ENCODE data around the gene PIK3AP1. TPM values are rescaled to one million over a fixed set of nuclear protein-coding genes. Genes with fewer than 3 reads are reported as not detected.
"Not testable (repeated sequence)": the region's sequence is repeated elsewhere in the genome, so short reads cannot be mapped to it uniquely, and the experiment has no call there.

The PIK3AP1 gene
- total RNA-seq, 1 donor from 2014 or later = 0.49 TPM

DNA sequence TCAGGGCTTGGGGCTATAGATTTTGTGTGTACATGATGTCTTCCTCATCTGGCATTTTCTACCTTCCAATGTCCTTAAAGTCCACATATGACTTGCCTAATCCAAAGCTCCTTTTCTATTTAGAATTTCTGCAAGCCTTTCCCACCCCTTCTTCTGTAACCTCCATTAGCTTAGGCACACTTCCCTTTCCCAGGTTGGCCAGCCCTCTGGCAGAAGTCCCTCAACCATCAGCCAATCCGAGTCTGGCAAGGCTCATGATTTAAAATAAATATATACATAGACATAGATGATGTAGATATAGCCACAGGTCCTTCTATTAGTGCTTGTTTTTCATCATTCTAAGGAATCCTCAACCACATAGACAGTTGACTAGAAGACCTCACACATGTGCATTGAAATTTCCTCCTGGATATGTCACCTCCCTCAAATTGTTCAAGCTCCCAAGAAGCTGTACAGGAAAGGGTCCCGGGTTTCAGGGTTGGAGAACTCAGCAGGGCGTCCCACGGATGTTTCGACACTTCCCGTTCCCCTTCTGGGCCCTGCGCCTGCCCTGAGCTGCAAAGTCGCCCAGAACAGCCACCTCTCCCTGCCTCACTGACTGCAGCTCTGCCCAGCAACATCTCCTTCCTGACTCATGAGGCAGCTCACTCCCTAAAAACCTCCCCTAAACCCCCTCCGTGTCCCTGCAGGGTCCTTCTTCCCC lies 20.4 kb upstream of the PIK3AP1 start:
- H3K4me3 Mint-ChIP-seq (ENCODE audit: unreplicated experiment) = no peak overlapping the region
- DNase-seq = no peak
- no peaks in the 10 kb centered on the region for H3K4me1 Mint-ChIP-seq (ENCODE audit: low read depth, unreplicated experiment)
- no peak overlapping the region for H3K27ac Mint-ChIP-seq (ENCODE audit: unreplicated experiment)
- H3K9me3 Mint-ChIP-seq (ENCODE audit: unreplicated experiment) = no peaks in the 10 kb centered on the region
- TF ChIP-seq, protein P1, sequence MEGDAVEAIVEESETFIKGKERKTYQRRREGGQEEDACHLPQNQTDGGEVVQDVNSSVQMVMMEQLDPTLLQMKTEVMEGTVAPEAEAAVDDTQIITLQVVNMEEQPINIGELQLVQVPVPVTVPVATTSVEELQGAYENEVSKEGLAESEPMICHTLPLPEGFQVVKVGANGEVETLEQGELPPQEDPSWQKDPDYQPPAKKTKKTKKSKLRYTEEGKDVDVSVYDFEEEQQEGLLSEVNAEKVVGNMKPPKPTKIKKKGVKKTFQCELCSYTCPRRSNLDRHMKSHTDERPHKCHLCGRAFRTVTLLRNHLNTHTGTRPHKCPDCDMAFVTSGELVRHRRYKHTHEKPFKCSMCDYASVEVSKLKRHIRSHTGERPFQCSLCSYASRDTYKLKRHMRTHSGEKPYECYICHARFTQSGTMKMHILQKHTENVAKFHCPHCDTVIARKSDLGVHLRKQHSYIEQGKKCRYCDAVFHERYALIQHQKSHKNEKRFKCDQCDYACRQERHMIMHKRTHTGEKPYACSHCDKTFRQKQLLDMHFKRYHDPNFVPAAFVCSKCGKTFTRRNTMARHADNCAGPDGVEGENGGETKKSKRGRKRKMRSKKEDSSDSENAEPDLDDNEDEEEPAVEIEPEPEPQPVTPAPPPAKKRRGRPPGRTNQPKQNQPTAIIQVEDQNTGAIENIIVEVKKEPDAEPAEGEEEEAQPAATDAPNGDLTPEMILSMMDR (IDR thresholded peaks at IDR 0.05; ENCODE audit: partially characterized antibody, unreplicated experiment) = no peak
- H3K36me3 Mint-ChIP-seq (ENCODE audit: unreplicated experiment) = no peaks in the 10 kb centered on the region
- H3K27me3 Mint-ChIP-seq (ENCODE audit: unreplicated experiment) = peaks cover 2% of the 10 kb centered on the region

DNA sequence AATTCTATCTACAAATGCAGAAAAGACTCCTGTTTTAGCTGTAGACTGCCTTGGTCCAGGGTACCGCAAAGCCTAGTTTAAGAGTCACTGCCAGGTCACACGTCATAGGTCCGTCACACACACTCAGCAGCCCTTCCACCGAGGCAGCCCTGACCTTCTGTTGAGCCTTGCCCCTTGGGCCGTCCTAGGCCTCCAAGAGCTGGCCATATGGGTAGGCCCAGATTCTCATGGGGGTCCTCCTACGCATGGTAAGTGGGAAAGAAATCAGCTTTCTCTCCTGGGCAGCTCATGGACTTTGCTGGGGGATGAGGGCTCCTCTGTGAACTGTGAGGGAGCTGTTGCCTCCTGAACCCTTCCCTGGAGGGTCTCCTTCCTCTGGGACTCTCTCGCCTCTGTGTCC lies 19.8 kb upstream of the PIK3AP1 start:
- Mint-ChIP-seq H3K4me1 (ENCODE audit: low read depth, unreplicated experiment) (no peaks in the 10 kb centered on the region), H3K9me3 (ENCODE audit: unreplicated experiment) (no peaks in the 10 kb centered on the region), H3K27ac (ENCODE audit: unreplicated experiment) (no peak overlapping the region), H3K4me3 (ENCODE audit: unreplicated experiment) (no peak overlapping the region), H3K27me3 (ENCODE audit: unreplicated experiment) (peaks cover 2% of the 10 kb centered on the region), H3K36me3 (ENCODE audit: unreplicated experiment) (no peaks in the 10 kb centered on the region)
- DNase-seq = no peak
- TF ChIP-seq, protein P1 (IDR thresholded peaks at IDR 0.05; ENCODE audit: partially characterized antibody, unreplicated experiment) = no peak

DNA sequence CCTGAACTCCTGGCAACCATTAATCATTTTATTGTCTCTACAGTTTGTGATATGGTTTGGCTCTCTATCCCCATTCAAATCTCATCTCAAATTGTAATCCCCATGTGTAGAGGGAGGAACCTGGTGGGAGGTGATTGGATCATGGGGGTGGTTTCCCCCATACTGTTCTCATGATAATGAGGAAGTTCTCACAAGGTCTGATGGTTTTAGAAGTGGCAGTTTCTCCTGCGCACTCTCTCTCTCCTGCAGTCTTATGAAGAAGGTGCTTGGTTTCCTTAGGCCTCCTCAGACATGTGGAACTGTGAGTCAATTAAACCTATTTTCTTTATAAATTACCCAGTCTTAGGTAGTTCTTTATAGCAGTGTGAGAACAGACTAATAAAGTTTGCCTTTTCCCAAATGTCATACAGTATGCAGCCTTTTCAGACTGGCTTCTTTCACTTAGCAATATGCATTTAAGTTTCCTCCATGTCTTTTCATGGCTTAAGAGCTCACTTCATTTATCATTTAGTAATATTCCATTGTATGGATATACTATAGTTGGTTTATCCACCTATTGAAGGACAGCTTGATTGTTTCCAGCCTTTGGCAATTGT lies 17.1 kb upstream of the PIK3AP1 start:
- not testable (repeated sequence) for H3K9me3 Mint-ChIP-seq (ENCODE audit: unreplicated experiment); H3K4me1 Mint-ChIP-seq (ENCODE audit: low read depth, unreplicated experiment); H3K27me3 Mint-ChIP-seq (ENCODE audit: unreplicated experiment); H3K27ac Mint-ChIP-seq (ENCODE audit: unreplicated experiment); DNase-seq; H3K4me3 Mint-ChIP-seq (ENCODE audit: unreplicated experiment); H3K36me3 Mint-ChIP-seq (ENCODE audit: unreplicated experiment)

DNA sequence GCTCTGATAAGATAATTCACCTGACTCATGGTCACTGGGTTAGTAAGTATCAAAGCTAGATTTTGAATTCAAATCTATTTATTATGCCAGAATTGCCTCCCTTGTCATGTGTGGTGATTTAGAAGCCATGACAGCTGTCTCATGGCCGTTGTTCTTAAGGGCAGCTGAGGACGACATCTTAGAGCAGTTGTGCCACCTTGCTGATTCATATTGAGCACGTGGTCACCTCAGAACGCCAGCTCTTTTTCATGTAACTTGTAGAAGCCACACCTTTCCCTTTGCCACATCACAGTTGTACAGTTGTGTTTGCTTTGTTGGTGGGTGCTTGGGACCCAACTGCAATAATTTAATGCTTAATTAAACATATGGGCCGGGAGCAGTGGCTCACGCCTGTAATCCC lies 4.3 kb upstream of the PIK3AP1 start:
- DNase-seq = no peak
- Mint-ChIP-seq H3K4me3 (ENCODE audit: unreplicated experiment) (no peak overlapping the region), H3K27ac (ENCODE audit: unreplicated experiment) (no peak overlapping the region), H3K4me1 (ENCODE audit: low read depth, unreplicated experiment) (no peaks in the 10 kb centered on the region), H3K36me3 (ENCODE audit: unreplicated experiment) (peaks cover 10% of the 10 kb centered on the region), H3K27me3 (ENCODE audit: unreplicated experiment) (peaks cover 8% of the 10 kb centered on the region), H3K9me3 (ENCODE audit: unreplicated experiment) (no peaks in the 10 kb centered on the region)
- TF ChIP-seq, protein P1 (IDR thresholded peaks at IDR 0.05; ENCODE audit: partially characterized antibody, unreplicated experiment) = no peak

DNA sequence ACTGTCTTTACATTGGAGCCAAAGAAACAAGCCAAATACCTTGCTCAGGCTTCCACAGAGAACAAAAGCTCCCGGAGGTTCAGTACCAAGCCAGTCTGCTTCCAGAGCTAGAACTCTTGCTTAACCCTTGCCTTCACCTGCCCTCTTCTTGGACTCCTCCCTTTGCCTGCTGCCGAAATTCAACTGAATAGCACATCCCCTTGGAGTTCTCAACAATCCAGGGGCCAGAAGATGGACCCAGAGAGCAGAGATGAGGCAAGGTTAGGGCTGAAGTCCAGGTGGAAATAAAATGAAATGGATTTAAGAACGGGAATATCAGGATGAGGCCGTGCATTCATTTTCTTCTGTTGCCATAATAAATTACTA lies 876 bp upstream of the PIK3AP1 start:
- no peak for DNase-seq
- peaks cover 14% of the 10 kb centered on the region for H3K36me3 Mint-ChIP-seq (ENCODE audit: unreplicated experiment)
- no peak overlapping the region for H3K27ac Mint-ChIP-seq (ENCODE audit: unreplicated experiment)
- TF ChIP-seq, protein P1 (IDR thresholded peaks at IDR 0.05; ENCODE audit: partially characterized antibody, unreplicated experiment) = no peak
- no peaks in the 10 kb centered on the region for H3K4me1 Mint-ChIP-seq (ENCODE audit: low read depth, unreplicated experiment)
- peaks cover 3% of the 10 kb centered on the region for H3K9me3 Mint-ChIP-seq (ENCODE audit: unreplicated experiment)
- peaks cover 10% of the 10 kb centered on the region for H3K27me3 Mint-ChIP-seq (ENCODE audit: unreplicated experiment)
- H3K4me3 Mint-ChIP-seq (ENCODE audit: unreplicated experiment) = peak overlapping the region; percentile 91

All from glutamatergic neuron (in vitro differentiated cells).